K562 (cell line): ENCODE results near the gene ARHGAP22. TPM values are rescaled to one million over a fixed set of nuclear protein-coding genes. Genes with fewer than 3 reads are reported as not detected.

Experiments
- ATF7 ChIP-seq: fragments of 450-650 bp; IDR thresholded peaks from 2 replicates; pipeline ENCODE4 v1.7.1; 2014; ENCODE audit warnings: mild to moderate bottlenecking, moderate library complexity
- CXXC5 ChIP-seq: fragments of 250-450 bp; sonication (Bioruptor Pico); IDR thresholded peaks from 2 replicates; pipeline ENCODE4 v1.8.0; 2022; ENCODE audit warnings: inconsistent platforms, mild to moderate bottlenecking, moderate library complexity
- GTF2F1 ChIP-seq: IDR thresholded peaks from 2 replicates; pipeline ENCODE4 v1.6.1; 2011; ENCODE audit warnings: low read depth, low read length, improper control_type of control experiment
- PML ChIP-seq: IDR thresholded peaks from 2 replicates; pipeline ENCODE4 v1.6.1; 2012; ENCODE audit warnings: low read length, inconsistent platforms
- SPI1 ChIP-seq: IDR thresholded peaks from 2 replicates; pipeline ENCODE4 v1.6.1; 2011; ENCODE audit warnings: low read depth, low read length, control low read depth, borderline replicate concordance
- ZBTB17 ChIP-seq: fragments of 450-650 bp; formaldehyde crosslinking; IDR thresholded peaks from 2 replicates; pipeline ENCODE4 v1.4.0; 2020; ENCODE audit warnings: mild to moderate bottlenecking
- ZNF140 ChIP-seq: fragments of 250-450 bp; sonication (Bioruptor Pico); IDR thresholded peaks from 2 replicates; pipeline ENCODE4 v1.8.0; 2021; ENCODE audit warnings: moderate library complexity, mild to moderate bottlenecking, inconsistent platforms
- ZNF431 ChIP-seq: sonication (generic); formaldehyde crosslinking; IDR thresholded peaks from 2 replicates; pipeline ENCODE4 v1.8.0; 2022; ENCODE audit warnings: mild to moderate bottlenecking, missing genetic modification reagents
- polyA plus RNA-seq, 8 experiments: library from polyadenylated mRNA; depleted of rRNA in 4 of 8; stranded (reverse) in 5 of 8; unstranded in 3 of 8; fragments of >200 nt; fragmentation: Nextera tagmentation in 2 of 8; fragmentation: Illumina TruSeq in 1 of 8; extraction: Ambion mirVana in 2 of 8; extraction: Trizol in 1 of 8; gene quantifications; 2 replicates each; pipeline versions ENCODE4 v1.2.1 to v1.2.3, GENCODE V29; 2011 to 2014; ENCODE audit warnings: inconsistent platforms in 1 of 8, missing spikeins in 1 of 8
- total RNA-seq, 7 experiments: library from RNA; depleted of rRNA in 6 of 7; stranded (reverse); fragments of >200 nt in 6 of 7; fragmentation: Illumina TruSeq in 2 of 7; extraction: Trizol in 2 of 7; gene quantifications; 2 replicates each; pipeline versions ENCODE4 v1.2.1 to v1.2.3, GENCODE V29; 2011 to 2021; ENCODE audit warnings: low replicate concordance in 1 of 7
- TF ChIP-seq, protein P1 (sequence below): fragments of 450-650 bp; IDR thresholded peaks from 2 replicates; pipeline ENCODE4 v1.6.1; 2016; ENCODE audit warnings: mild to moderate bottlenecking, moderate library complexity
- TF ChIP-seq, protein P2 (sequence below): sonication (generic); formaldehyde crosslinking; IDR thresholded peaks from 2 replicates; pipeline ENCODE4 v1.8.0; 2022; ENCODE audit warnings: mild to moderate bottlenecking, missing genetic modification reagents
- TF ChIP-seq, protein P3 (sequence below): fragments of 250-450 bp; sonication (Bioruptor Pico); IDR thresholded peaks from 2 replicates; pipeline ENCODE4 v1.9.0; 2021; ENCODE audit warnings: mild to moderate bottlenecking

ARHGAP22 gene
- total and polyA plus RNA-seq, 9 of the 15 experiments (the other 6 are each of a cell fraction or from before 2014, with no cell fraction given) = 1.3 to 28.1 (median 12.7) TPM

GRCh38 chr10:48414778-48415177 is 190.1 kb downstream of the ARHGAP22 start (continued):
- TF ChIP-seq, protein P1, sequence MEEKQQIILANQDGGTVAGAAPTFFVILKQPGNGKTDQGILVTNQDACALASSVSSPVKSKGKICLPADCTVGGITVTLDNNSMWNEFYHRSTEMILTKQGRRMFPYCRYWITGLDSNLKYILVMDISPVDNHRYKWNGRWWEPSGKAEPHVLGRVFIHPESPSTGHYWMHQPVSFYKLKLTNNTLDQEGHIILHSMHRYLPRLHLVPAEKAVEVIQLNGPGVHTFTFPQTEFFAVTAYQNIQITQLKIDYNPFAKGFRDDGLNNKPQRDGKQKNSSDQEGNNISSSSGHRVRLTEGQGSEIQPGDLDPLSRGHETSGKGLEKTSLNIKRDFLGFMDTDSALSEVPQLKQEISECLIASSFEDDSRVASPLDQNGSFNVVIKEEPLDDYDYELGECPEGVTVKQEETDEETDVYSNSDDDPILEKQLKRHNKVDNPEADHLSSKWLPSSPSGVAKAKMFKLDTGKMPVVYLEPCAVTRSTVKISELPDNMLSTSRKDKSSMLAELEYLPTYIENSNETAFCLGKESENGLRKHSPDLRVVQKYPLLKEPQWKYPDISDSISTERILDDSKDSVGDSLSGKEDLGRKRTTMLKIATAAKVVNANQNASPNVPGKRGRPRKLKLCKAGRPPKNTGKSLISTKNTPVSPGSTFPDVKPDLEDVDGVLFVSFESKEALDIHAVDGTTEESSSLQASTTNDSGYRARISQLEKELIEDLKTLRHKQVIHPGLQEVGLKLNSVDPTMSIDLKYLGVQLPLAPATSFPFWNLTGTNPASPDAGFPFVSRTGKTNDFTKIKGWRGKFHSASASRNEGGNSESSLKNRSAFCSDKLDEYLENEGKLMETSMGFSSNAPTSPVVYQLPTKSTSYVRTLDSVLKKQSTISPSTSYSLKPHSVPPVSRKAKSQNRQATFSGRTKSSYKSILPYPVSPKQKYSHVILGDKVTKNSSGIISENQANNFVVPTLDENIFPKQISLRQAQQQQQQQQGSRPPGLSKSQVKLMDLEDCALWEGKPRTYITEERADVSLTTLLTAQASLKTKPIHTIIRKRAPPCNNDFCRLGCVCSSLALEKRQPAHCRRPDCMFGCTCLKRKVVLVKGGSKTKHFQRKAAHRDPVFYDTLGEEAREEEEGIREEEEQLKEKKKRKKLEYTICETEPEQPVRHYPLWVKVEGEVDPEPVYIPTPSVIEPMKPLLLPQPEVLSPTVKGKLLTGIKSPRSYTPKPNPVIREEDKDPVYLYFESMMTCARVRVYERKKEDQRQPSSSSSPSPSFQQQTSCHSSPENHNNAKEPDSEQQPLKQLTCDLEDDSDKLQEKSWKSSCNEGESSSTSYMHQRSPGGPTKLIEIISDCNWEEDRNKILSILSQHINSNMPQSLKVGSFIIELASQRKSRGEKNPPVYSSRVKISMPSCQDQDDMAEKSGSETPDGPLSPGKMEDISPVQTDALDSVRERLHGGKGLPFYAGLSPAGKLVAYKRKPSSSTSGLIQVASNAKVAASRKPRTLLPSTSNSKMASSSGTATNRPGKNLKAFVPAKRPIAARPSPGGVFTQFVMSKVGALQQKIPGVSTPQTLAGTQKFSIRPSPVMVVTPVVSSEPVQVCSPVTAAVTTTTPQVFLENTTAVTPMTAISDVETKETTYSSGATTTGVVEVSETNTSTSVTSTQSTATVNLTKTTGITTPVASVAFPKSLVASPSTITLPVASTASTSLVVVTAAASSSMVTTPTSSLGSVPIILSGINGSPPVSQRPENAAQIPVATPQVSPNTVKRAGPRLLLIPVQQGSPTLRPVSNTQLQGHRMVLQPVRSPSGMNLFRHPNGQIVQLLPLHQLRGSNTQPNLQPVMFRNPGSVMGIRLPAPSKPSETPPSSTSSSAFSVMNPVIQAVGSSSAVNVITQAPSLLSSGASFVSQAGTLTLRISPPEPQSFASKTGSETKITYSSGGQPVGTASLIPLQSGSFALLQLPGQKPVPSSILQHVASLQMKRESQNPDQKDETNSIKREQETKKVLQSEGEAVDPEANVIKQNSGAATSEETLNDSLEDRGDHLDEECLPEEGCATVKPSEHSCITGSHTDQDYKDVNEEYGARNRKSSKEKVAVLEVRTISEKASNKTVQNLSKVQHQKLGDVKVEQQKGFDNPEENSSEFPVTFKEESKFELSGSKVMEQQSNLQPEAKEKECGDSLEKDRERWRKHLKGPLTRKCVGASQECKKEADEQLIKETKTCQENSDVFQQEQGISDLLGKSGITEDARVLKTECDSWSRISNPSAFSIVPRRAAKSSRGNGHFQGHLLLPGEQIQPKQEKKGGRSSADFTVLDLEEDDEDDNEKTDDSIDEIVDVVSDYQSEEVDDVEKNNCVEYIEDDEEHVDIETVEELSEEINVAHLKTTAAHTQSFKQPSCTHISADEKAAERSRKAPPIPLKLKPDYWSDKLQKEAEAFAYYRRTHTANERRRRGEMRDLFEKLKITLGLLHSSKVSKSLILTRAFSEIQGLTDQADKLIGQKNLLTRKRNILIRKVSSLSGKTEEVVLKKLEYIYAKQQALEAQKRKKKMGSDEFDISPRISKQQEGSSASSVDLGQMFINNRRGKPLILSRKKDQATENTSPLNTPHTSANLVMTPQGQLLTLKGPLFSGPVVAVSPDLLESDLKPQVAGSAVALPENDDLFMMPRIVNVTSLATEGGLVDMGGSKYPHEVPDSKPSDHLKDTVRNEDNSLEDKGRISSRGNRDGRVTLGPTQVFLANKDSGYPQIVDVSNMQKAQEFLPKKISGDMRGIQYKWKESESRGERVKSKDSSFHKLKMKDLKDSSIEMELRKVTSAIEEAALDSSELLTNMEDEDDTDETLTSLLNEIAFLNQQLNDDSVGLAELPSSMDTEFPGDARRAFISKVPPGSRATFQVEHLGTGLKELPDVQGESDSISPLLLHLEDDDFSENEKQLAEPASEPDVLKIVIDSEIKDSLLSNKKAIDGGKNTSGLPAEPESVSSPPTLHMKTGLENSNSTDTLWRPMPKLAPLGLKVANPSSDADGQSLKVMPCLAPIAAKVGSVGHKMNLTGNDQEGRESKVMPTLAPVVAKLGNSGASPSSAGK = no peak
- TF ChIP-seq, protein P2, sequence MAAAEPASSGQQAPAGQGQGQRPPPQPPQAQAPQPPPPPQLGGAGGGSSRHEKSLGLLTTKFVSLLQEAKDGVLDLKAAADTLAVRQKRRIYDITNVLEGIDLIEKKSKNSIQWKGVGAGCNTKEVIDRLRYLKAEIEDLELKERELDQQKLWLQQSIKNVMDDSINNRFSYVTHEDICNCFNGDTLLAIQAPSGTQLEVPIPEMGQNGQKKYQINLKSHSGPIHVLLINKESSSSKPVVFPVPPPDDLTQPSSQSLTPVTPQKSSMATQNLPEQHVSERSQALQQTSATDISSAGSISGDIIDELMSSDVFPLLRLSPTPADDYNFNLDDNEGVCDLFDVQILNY (CRISPR knock-in tag) = no peak
- TF ChIP-seq ZNF140 (CRISPR knock-in tag) (no peak), SPI1 (no peak), CXXC5 (CRISPR knock-in tag) (no peak), ZNF431 (no peak), ZBTB17 (CRISPR knock-in tag) (no peak), ATF7 (no peak), GTF2F1 (no peak), PML (no peak)
- TF ChIP-seq, protein P3, sequence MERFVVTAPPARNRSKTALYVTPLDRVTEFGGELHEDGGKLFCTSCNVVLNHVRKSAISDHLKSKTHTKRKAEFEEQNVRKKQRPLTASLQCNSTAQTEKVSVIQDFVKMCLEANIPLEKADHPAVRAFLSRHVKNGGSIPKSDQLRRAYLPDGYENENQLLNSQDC (CRISPR knock-in tag) = no peak
